ENCODE measurements around the gene RPL6.

GRCh38 chr12:112386726-112387125, 22.7 kb downstream of the RPL6 start:
- TF ChIP-seq POLR2A (IDR thresholded peaks at IDR 0.05) (no peak), CTCF (IDR thresholded peaks at IDR 0.05) (no peak), POLR2AphosphoS5 (IDR thresholded peaks at IDR 0.05) (no peak), EP300 (IDR thresholded peaks at IDR 0.05) (no peak)
